ENCODE data around the gene PCSK4.

The PCSK4 gene

GRCh38 chr19:1510807-1511206, 20.7 kb upstream of the PCSK4 start (continued):
- TF ChIP-seq, protein P1, sequence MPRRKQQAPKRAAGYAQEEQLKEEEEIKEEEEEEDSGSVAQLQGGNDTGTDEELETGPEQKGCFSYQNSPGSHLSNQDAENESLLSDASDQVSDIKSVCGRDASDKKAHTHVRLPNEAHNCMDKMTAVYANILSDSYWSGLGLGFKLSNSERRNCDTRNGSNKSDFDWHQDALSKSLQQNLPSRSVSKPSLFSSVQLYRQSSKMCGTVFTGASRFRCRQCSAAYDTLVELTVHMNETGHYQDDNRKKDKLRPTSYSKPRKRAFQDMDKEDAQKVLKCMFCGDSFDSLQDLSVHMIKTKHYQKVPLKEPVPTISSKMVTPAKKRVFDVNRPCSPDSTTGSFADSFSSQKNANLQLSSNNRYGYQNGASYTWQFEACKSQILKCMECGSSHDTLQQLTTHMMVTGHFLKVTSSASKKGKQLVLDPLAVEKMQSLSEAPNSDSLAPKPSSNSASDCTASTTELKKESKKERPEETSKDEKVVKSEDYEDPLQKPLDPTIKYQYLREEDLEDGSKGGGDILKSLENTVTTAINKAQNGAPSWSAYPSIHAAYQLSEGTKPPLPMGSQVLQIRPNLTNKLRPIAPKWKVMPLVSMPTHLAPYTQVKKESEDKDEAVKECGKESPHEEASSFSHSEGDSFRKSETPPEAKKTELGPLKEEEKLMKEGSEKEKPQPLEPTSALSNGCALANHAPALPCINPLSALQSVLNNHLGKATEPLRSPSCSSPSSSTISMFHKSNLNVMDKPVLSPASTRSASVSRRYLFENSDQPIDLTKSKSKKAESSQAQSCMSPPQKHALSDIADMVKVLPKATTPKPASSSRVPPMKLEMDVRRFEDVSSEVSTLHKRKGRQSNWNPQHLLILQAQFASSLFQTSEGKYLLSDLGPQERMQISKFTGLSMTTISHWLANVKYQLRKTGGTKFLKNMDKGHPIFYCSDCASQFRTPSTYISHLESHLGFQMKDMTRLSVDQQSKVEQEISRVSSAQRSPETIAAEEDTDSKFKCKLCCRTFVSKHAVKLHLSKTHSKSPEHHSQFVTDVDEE (CRISPR knock-in tag; IDR thresholded peaks at IDR 0.05), result no peak
- TF ChIP-seq TOX (CRISPR knock-in tag; IDR thresholded peaks at IDR 0.05; ENCODE audit: borderline replicate concordance), result no peak
- no peak for TF ChIP-seq GLIS3 (CRISPR knock-in tag; IDR thresholded peaks at IDR 0.05)
- no peak for TF ChIP-seq ZFP3 (CRISPR knock-in tag; IDR thresholded peaks at IDR 0.05)

DNA sequence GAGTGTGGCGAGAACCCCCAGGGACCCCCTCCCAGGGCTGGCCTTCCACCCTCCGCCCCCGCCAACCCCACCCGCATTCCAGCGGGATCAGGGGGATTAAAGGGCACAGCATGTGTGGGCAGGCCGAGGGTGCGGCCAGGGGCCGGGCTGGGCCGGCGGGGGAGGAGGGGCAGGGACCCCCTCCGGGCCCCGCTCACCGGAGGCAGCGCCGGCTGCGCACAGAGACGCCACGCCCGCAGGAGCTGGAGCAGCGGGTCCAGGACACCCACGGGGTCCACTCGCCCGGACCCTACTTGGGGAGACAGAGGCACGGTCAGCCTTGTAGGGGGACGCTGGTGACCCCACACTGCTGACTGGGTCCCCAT, 20.3 kb upstream of the PCSK4 start:
- TF ChIP-seq ARNTL (CRISPR knock-in tag; IDR thresholded peaks at IDR 0.05; ENCODE audit: borderline replicate concordance, low read depth), result no peak
- TF ChIP-seq ISL1 (CRISPR knock-in tag; IDR thresholded peaks at IDR 0.05), result no peak
- TF ChIP-seq SNAI2 (CRISPR knock-in tag; IDR thresholded peaks at IDR 0.05), result no peak
- ATAC-seq, result no peak

GRCh38 chr19:1509602-1510441, 19.7 kb upstream of the PCSK4 start:
- no peak for ATAC-seq
- TF ChIP-seq ZFP3 (CRISPR knock-in tag; IDR thresholded peaks at IDR 0.05) (peak; percentile 99), CSRNP3 (CRISPR knock-in tag; IDR thresholded peaks at IDR 0.05) (no peak)

- no peak for ATAC-seq
- TF ChIP-seq ESRRG (CRISPR knock-in tag; IDR thresholded peaks at IDR 0.05), result no peak
- no peak for TF ChIP-seq ZNF70 (CRISPR knock-in tag; IDR thresholded peaks at IDR 0.05)
- TF ChIP-seq TCF4 (CRISPR knock-in tag; IDR thresholded peaks at IDR 0.05; ENCODE audit: borderline replicate concordance), result no peak
- TF ChIP-seq RARB (CRISPR knock-in tag; IDR thresholded peaks at IDR 0.05), result no peak
- no peak for TF ChIP-seq OSR1 (CRISPR knock-in tag; IDR thresholded peaks at IDR 0.05)
These were observed 18.3 kb upstream of the PCSK4 start for GRCh38 chr19:1508507-1508856.

GRCh38 chr19:1507763-1508506, 17.8 kb upstream of the PCSK4 start:
- ATAC-seq, result peak; percentile 86
- TF ChIP-seq ZC3H10 (CRISPR knock-in tag; IDR thresholded peaks at IDR 0.05), result no peak
- no peak for TF ChIP-seq ZNF565 (CRISPR knock-in tag; conservative IDR thresholded peaks at IDR 0.05; ENCODE audit: low read depth)
- no peak for TF ChIP-seq ZNF8 (CRISPR knock-in tag; IDR thresholded peaks at IDR 0.05)
- TF ChIP-seq CSRNP3 (CRISPR knock-in tag; IDR thresholded peaks at IDR 0.05), result no peak
- no peak for TF ChIP-seq ESRRG (CRISPR knock-in tag; IDR thresholded peaks at IDR 0.05)
- no peak for TF ChIP-seq POU6F1 (CRISPR knock-in tag; IDR thresholded peaks at IDR 0.05; ENCODE audit: borderline replicate concordance, low read depth)
- no peak for TF ChIP-seq CSDC2 (CRISPR knock-in tag; IDR thresholded peaks at IDR 0.05)
- TF ChIP-seq ISL1 (CRISPR knock-in tag; IDR thresholded peaks at IDR 0.05), result no peak
- no peak for TF ChIP-seq RARB (CRISPR knock-in tag; IDR thresholded peaks at IDR 0.05)
- no peak for TF ChIP-seq BACH2 (CRISPR knock-in tag; IDR thresholded peaks at IDR 0.05; ENCODE audit: borderline replicate concordance)
- TF ChIP-seq, protein P2, sequence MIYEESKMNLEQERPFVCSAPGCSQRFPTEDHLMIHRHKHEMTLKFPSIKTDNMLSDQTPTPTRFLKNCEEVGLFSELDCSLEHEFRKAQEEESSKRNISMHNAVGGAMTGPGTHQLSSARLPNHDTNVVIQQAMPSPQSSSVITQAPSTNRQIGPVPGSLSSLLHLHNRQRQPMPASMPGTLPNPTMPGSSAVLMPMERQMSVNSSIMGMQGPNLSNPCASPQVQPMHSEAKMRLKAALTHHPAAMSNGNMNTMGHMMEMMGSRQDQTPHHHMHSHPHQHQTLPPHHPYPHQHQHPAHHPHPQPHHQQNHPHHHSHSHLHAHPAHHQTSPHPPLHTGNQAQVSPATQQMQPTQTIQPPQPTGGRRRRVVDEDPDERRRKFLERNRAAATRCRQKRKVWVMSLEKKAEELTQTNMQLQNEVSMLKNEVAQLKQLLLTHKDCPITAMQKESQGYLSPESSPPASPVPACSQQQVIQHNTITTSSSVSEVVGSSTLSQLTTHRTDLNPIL (CRISPR knock-in tag; IDR thresholded peaks at IDR 0.05; ENCODE audit: low read depth), result no peak

Data from SK-N-SH treated with all-trans-retinoic acid at 6 μM for 48 hours (cell line).